Peyer's patch (tissue), 4 donors: ENCODE results near the gene DAAM1. TPM values are rescaled to one million over a fixed set of nuclear protein-coding genes. Genes with fewer than 3 reads are reported as not detected.

Experiments
- DNase-seq, 3 donors: peaks; one replicate each; pipeline ENCODE4 v3.0.0-alpha.2; 2017 to 2019
- H3K27ac ChIP-seq, 4 donors: fragments of 200-600 bp; sonication (generic); one replicate each; pipeline ENCODE4 v1.5.1; 2016 to 2019
- H3K27me3 ChIP-seq, 2 donors: fragments of 200-600 bp; sonication (generic); one replicate each; pipeline ENCODE4 v1.5.1; 2019
- H3K36me3 ChIP-seq, 3 donors: fragments of 200-600 bp; sonication (generic); one replicate each; pipeline ENCODE4 v1.5.1; 2016 to 2019
- H3K4me1 ChIP-seq, 4 donors: fragments of 200-600 bp; sonication (generic); one replicate each; pipeline ENCODE4 v1.5.1; 2016 to 2019
- H3K4me3 ChIP-seq, 4 donors: fragments of 200-600 bp; sonication (generic); 1 replicate in 3 of 4; 2 replicates in 1 of 4; pipeline ENCODE4 v1.5.1; 2016 to 2019; ENCODE audit warnings: mild to moderate bottlenecking in 1 of 4
- H3K9me3 ChIP-seq, 4 donors: fragments of 200-600 bp; sonication (generic); one replicate each; pipeline ENCODE4 v1.5.1; 2016 to 2019; ENCODE audit warnings: mild to moderate bottlenecking in 1 of 4
- POLR2A ChIP-seq, 2 donors: fragments of 450-650 bp; IDR thresholded peaks; one replicate each; pipeline ENCODE4 v1.5.1; 2017; ENCODE audit warnings: antibody characterized with exemption in 2 of 2, mild to moderate bottlenecking in 2 of 2, moderate library complexity in 2 of 2
- total RNA-seq, 4 donors: library from RNA; depleted of rRNA; stranded (reverse); fragments of >200 nt; gene quantifications; one replicate each; pipeline ENCODE4 v1.1.0, GENCODE V29; 2016
- TF ChIP-seq, protein P1 (sequence below), 6 experiments: fragments of 450-650 bp in 4 of 6; fragments of 200-600 bp in 2 of 6; sonication (generic) in 1 of 6; IDR thresholded peaks; one replicate each; pipeline ENCODE4 v1.5.1; 2017 to 2019; ENCODE audit warnings: antibody characterized with exemption in 6 of 6, mild to moderate bottlenecking in 3 of 6, moderate library complexity in 1 of 6

The DAAM1 gene
- total RNA-seq, 4 donors from 2014 or later, result 17.7 to 110 (median 61.7) TPM

DNA sequence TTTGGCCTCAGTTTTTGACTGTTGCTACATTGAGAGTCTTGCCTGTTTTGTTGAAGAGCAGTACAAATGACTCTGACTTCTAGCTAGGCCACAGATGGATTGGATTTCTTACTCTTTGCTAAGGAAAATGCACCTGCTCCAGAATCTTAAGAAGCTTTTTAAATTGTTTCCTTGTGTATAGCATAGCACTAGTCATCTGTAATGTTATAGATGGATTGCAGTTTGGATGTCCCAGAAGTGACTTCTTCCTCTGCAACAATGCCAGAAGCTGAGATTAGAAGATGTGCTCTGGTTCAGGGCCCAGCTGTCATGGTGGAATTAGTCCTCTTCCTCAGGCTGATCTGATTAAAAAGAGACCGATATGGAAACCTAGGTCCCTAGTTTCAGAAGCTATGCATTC, 67.9 kb downstream of the DAAM1 start:
- Histone ChIP-seq H3K27ac (no peak overlapping the region), H3K4me1 (peaks cover 0 to 16% (median 0%) of the 10 kb centered on the region in 4 donors), H3K27me3 (no peaks in the 10 kb centered on the region), H3K9me3 (no peaks in the 10 kb centered on the region), H3K36me3 (no peaks in the 10 kb centered on the region), H3K4me3 (no peak overlapping the region)
- DNase-seq, result no peak
- TF ChIP-seq, protein P1, sequence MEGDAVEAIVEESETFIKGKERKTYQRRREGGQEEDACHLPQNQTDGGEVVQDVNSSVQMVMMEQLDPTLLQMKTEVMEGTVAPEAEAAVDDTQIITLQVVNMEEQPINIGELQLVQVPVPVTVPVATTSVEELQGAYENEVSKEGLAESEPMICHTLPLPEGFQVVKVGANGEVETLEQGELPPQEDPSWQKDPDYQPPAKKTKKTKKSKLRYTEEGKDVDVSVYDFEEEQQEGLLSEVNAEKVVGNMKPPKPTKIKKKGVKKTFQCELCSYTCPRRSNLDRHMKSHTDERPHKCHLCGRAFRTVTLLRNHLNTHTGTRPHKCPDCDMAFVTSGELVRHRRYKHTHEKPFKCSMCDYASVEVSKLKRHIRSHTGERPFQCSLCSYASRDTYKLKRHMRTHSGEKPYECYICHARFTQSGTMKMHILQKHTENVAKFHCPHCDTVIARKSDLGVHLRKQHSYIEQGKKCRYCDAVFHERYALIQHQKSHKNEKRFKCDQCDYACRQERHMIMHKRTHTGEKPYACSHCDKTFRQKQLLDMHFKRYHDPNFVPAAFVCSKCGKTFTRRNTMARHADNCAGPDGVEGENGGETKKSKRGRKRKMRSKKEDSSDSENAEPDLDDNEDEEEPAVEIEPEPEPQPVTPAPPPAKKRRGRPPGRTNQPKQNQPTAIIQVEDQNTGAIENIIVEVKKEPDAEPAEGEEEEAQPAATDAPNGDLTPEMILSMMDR (IDR thresholded peaks at IDR 0.05), result no peak
- TF ChIP-seq POLR2A (IDR thresholded peaks at IDR 0.05), result no peak

DNA sequence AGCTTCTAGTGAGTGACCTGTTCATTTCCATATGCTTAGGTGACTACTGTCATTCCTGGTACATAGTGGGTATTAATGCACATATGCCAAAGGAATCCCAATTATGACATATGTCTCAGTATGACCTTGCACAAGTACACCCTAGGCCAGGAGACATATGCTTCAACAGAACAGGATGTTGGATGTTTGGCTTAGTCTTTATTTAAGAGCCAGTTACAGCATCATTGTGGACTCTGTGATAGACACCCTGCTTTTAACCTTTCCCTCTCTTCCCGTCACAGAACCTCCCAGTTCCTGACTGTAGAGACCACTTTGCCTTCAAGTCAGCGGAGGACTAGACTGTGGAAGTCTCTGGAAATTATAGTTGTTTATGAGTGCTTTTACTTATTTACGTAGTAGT, 72.9 kb downstream of the DAAM1 start:
- H3K27me3 ChIP-seq, result no peaks in the 10 kb centered on the region
- TF ChIP-seq, protein P1 (IDR thresholded peaks at IDR 0.05), result no peak
- TF ChIP-seq POLR2A (IDR thresholded peaks at IDR 0.05), result no peak
- no peaks in the 10 kb centered on the region for H3K9me3 ChIP-seq
- H3K27ac ChIP-seq, result no peak overlapping the region
- DNase-seq, result no peak
- H3K36me3 ChIP-seq, result peaks cover 0 to 13% (median 0%) of the 10 kb centered on the region in 3 donors
- H3K4me3 ChIP-seq, result no peak overlapping the region
- H3K4me1 ChIP-seq, result peaks cover 0 to 5% (median 0%) of the 10 kb centered on the region in 4 donors

DNA sequence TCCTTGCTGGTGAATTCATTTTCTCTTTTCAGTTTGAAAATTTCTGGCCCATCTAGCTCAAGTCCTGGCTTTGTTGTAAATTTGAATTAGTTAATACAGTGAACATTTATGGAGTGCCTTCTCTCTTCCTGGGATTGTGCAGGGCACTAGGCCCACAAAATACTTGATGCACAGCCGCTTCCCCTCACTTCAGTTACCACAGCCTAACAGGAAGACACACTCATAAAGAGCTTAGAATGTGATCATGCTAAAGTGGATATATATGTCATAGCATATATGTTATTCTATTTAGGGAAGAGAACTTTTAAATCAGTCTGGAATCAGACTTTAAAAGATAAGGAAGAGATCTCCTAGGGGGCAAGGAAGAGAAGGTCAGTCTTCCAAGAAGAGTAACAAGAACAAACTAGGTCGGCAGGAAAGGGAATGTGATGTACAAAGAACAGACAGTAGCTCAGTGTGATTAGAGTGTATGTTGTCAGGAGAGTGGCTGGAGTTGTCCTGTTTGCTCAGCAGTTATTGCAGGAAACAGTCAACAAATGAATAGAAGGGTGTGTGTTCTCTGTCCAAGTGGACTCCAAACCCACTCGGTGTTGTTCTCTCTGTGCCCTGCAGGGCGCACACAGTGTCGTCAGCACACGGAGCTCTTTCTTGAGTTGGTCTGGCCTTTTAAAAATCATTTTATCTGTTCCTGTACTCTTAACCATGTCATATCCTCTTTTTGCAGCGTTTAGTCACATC, 74.4 kb downstream of the DAAM1 start:
- Histone ChIP-seq H3K4me1 (peaks cover 0 to 5% (median 0%) of the 10 kb centered on the region in 4 donors), H3K4me3 (no peak overlapping the region), H3K27me3 (no peaks in the 10 kb centered on the region), H3K9me3 (no peaks in the 10 kb centered on the region), H3K36me3 (peaks cover 0 to 13% (median 0%) of the 10 kb centered on the region in 3 donors), H3K27ac (peak overlapping the region in 2 of 4 donors; percentile 6 to 33)
- DNase-seq, result peak in 2 of 3 donors; percentile 60 to 63
- TF ChIP-seq POLR2A (IDR thresholded peaks at IDR 0.05), result no peak
- TF ChIP-seq, protein P1 (IDR thresholded peaks at IDR 0.05), result peak in 4 of 6 experiments; percentile 18 to 68 (median 60)

DNA sequence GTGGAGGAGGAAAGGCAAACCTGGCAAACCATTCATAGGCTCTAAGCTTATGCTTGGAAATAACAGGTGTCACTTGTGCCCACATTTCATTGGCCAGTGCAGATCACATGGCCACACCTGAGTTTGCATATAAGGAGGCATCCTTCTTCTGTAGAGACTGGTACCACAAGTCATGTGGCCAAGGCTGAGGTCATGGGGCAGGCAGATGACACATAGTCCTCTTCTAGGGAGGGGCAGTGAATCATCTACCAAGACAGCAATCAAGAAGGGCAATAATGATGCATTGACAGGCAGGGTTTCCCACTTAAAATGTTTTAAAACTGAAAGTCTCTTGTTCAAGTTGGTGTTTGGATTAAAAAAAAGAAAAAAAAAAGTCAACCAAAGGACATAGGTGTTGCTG, 77.3 kb downstream of the DAAM1 start:
- DNase-seq, result peak in 2 of 3 donors; percentile 63 to 68
- Histone ChIP-seq H3K4me1 (peaks cover 0 to 5% (median 0%) of the 10 kb centered on the region in 4 donors), H3K27ac (no peak overlapping the region), H3K27me3 (no peaks in the 10 kb centered on the region), H3K36me3 (peaks cover 0 to 25% (median 0%) of the 10 kb centered on the region in 3 donors), H3K4me3 (no peak overlapping the region), H3K9me3 (no peaks in the 10 kb centered on the region)
- TF ChIP-seq POLR2A (IDR thresholded peaks at IDR 0.05), result no peak
- TF ChIP-seq, protein P1 (IDR thresholded peaks at IDR 0.05), result no peak

DNA sequence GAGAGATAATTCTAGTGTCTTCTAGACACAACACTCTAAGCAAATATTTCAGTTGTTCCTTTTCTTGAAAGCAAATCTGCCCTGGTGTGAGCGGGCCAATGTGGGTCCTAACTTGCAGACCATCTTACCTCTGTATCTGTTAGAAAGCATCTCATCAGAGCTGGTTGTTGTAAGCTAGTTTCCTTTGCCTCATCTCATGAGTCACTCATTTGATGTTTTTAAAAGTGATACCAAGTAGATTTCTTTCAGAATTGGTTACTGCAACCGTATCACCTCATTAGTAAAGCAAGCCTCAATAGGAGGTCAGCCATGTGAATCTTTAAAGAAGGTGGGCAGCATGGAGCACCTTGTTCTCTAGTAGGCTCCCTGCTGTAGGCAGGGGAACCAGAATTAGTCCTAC, 78.6 kb downstream of the DAAM1 start:
- H3K36me3 ChIP-seq, result peaks cover 0 to 25% (median 0%) of the 10 kb centered on the region in 3 donors
- H3K27ac ChIP-seq, result no peak overlapping the region
- H3K4me1 ChIP-seq, result peaks cover 0 to 5% (median 0%) of the 10 kb centered on the region in 4 donors
- no peak for DNase-seq
- no peaks in the 10 kb centered on the region for H3K27me3 ChIP-seq
- no peak overlapping the region for H3K4me3 ChIP-seq
- no peaks in the 10 kb centered on the region for H3K9me3 ChIP-seq
- TF ChIP-seq, protein P1 (IDR thresholded peaks at IDR 0.05), result no peak
